Panc1 (cell line): Measurements from ENCODE around the gene HLA-DRA.

Experiments used
- POLR2AphosphoS5 ChIP-seq: IDR thresholded peaks from 2 replicates; pipeline ENCODE4 v1.6.1; 2012; ENCODE audit warnings: mild to moderate bottlenecking, low read depth, low read length, moderate library complexity
- TF ChIP-seq, protein P1 (sequence below): fragments of 450-650 bp; IDR thresholded peaks from 2 replicates; pipeline ENCODE4 v1.5.1; 2017; ENCODE audit warnings: mild to moderate bottlenecking

- no peak for TF ChIP-seq POLR2AphosphoS5
- TF ChIP-seq, protein P1, sequence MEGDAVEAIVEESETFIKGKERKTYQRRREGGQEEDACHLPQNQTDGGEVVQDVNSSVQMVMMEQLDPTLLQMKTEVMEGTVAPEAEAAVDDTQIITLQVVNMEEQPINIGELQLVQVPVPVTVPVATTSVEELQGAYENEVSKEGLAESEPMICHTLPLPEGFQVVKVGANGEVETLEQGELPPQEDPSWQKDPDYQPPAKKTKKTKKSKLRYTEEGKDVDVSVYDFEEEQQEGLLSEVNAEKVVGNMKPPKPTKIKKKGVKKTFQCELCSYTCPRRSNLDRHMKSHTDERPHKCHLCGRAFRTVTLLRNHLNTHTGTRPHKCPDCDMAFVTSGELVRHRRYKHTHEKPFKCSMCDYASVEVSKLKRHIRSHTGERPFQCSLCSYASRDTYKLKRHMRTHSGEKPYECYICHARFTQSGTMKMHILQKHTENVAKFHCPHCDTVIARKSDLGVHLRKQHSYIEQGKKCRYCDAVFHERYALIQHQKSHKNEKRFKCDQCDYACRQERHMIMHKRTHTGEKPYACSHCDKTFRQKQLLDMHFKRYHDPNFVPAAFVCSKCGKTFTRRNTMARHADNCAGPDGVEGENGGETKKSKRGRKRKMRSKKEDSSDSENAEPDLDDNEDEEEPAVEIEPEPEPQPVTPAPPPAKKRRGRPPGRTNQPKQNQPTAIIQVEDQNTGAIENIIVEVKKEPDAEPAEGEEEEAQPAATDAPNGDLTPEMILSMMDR, result no peak; the same call in 1 of the 2 replicates
Measured at GRCh38 chr6:32460528-32460927, 20.8 kb downstream of the HLA-DRA start.
